ENCODE results near the gene GLMP.

- TF ChIP-seq POLR2A (IDR thresholded peaks at IDR 0.05) (no peak), CTCF (IDR thresholded peaks at IDR 0.05) (no peak)
These were observed 25.1 kb upstream of the GLMP start for GRCh38 chr1:156320560-156320959.
